ENCODE data around the gene ABRACL. TPM values are rescaled to one million over a fixed set of nuclear protein-coding genes. Genes with fewer than 3 reads are reported as not detected.

ABRACL gene
- total RNA-seq, 1 donor from 2014 or later, result 66.0 TPM

DNA sequence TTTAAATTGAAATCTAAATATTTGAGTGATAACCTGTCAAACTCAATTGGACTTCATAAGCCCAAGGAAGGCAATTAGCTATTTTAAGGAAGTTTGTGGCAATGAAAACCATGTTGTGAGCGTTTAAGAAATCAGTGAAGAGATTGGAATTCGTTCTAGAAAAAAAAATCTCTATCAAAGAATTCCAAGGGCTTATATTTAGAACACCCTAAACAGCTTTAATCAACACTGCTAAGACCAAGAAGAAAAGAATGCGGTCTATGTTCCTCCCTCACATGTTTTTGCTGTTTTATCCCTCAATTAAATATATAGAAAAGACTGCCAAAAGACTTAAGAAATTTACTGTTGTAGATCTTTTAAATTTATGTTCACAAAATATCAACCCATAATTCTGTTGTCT, 16.6 kb upstream of the ABRACL start:
- Histone ChIP-seq H2AFZ (ENCODE audit: low read depth, low read length) (no peak overlapping the region), H3K4me1 (ENCODE audit: insufficient read depth, low read length) (no peaks in the 10 kb centered on the region), H3K4me2 (ENCODE audit: low read length) (no peak overlapping the region), H3K9me3 (ENCODE audit: insufficient read depth, low read depth, low read length) (no peaks in the 10 kb centered on the region), H3K4me3 (ENCODE audit: insufficient read depth, low read depth, low read length) (no peak overlapping the region), H3K9ac (ENCODE audit: low read length) (no peak overlapping the region), H4K20me1 (ENCODE audit: insufficient read depth, low read length) (no peaks in the 10 kb centered on the region), H3K27me3 (ENCODE audit: insufficient read depth, low read length) (no peaks in the 10 kb centered on the region), H3K27ac (ENCODE audit: low read depth, low read length) (no peak overlapping the region), H3K36me3 (ENCODE audit: insufficient read depth, low read length) (no peaks in the 10 kb centered on the region), H3K79me2 (ENCODE audit: insufficient read depth, low read length) (no peaks in the 10 kb centered on the region)
- no peak overlapping the region for H3K4me3 Mint-ChIP-seq (ENCODE audit: unreplicated experiment)
- no peaks in the 10 kb centered on the region for H3K27me3 Mint-ChIP-seq (ENCODE audit: low read depth, unreplicated experiment)
- H3K27ac Mint-ChIP-seq (ENCODE audit: unreplicated experiment), result no peak overlapping the region
- H3K9me3 Mint-ChIP-seq (ENCODE audit: unreplicated experiment), result peaks cover 2% of the 10 kb centered on the region
- no peaks in the 10 kb centered on the region for H3K4me1 Mint-ChIP-seq (ENCODE audit: low read depth, unreplicated experiment)
- TF ChIP-seq, protein P1, sequence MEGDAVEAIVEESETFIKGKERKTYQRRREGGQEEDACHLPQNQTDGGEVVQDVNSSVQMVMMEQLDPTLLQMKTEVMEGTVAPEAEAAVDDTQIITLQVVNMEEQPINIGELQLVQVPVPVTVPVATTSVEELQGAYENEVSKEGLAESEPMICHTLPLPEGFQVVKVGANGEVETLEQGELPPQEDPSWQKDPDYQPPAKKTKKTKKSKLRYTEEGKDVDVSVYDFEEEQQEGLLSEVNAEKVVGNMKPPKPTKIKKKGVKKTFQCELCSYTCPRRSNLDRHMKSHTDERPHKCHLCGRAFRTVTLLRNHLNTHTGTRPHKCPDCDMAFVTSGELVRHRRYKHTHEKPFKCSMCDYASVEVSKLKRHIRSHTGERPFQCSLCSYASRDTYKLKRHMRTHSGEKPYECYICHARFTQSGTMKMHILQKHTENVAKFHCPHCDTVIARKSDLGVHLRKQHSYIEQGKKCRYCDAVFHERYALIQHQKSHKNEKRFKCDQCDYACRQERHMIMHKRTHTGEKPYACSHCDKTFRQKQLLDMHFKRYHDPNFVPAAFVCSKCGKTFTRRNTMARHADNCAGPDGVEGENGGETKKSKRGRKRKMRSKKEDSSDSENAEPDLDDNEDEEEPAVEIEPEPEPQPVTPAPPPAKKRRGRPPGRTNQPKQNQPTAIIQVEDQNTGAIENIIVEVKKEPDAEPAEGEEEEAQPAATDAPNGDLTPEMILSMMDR (IDR thresholded peaks at IDR 0.05; ENCODE audit: insufficient read depth, low read depth, low read length), result no peak
- TF ChIP-seq EZH2 (IDR thresholded peaks at IDR 0.05; ENCODE audit: insufficient read depth, low read length), result no peak
- FAIRE-seq, result no peak
- no peaks in the 10 kb centered on the region for H3K36me3 Mint-ChIP-seq (ENCODE audit: low read depth, unreplicated experiment)
- no peak for DNase-seq (ENCODE audit: low read depth)

GRCh38 chr6:139013185-139013800, 15.3 kb upstream of the ABRACL start:
- DNase-seq (ENCODE audit: low read depth), result no peak
- H2AFZ ChIP-seq (ENCODE audit: low read depth, low read length), result no peak overlapping the region
- H4K20me1 ChIP-seq (ENCODE audit: insufficient read depth, low read length), result no peaks in the 10 kb centered on the region
- no peak overlapping the region for H3K4me3 Mint-ChIP-seq (ENCODE audit: unreplicated experiment)
- no peaks in the 10 kb centered on the region for H3K4me1 Mint-ChIP-seq (ENCODE audit: low read depth, unreplicated experiment)
- no peak overlapping the region for H3K9ac ChIP-seq (ENCODE audit: low read length)
- H3K4me1 ChIP-seq (ENCODE audit: insufficient read depth, low read length), result no peaks in the 10 kb centered on the region
- H3K4me3 ChIP-seq (ENCODE audit: insufficient read depth, low read depth, low read length), result no peak overlapping the region
- no peak overlapping the region for H3K4me2 ChIP-seq (ENCODE audit: low read length)
- no peaks in the 10 kb centered on the region for H3K27me3 ChIP-seq (ENCODE audit: insufficient read depth, low read length)
- H3K27me3 Mint-ChIP-seq (ENCODE audit: low read depth, unreplicated experiment), result no peaks in the 10 kb centered on the region
- H3K27ac ChIP-seq (ENCODE audit: low read depth, low read length), result no peak overlapping the region
- H3K27ac Mint-ChIP-seq (ENCODE audit: unreplicated experiment), result no peak overlapping the region
- no peaks in the 10 kb centered on the region for H3K9me3 ChIP-seq (ENCODE audit: insufficient read depth, low read depth, low read length)
- H3K9me3 Mint-ChIP-seq (ENCODE audit: unreplicated experiment), result peaks cover 2% of the 10 kb centered on the region
- TF ChIP-seq, protein P1 (IDR thresholded peaks at IDR 0.05; ENCODE audit: insufficient read depth, low read depth, low read length), result no peak
- no peak for TF ChIP-seq EZH2 (IDR thresholded peaks at IDR 0.05; ENCODE audit: insufficient read depth, low read length)
- no peak for FAIRE-seq
- H3K36me3 ChIP-seq (ENCODE audit: insufficient read depth, low read length), result no peaks in the 10 kb centered on the region
- H3K79me2 ChIP-seq (ENCODE audit: insufficient read depth, low read length), result no peaks in the 10 kb centered on the region
- no peaks in the 10 kb centered on the region for H3K36me3 Mint-ChIP-seq (ENCODE audit: low read depth, unreplicated experiment)

DNA sequence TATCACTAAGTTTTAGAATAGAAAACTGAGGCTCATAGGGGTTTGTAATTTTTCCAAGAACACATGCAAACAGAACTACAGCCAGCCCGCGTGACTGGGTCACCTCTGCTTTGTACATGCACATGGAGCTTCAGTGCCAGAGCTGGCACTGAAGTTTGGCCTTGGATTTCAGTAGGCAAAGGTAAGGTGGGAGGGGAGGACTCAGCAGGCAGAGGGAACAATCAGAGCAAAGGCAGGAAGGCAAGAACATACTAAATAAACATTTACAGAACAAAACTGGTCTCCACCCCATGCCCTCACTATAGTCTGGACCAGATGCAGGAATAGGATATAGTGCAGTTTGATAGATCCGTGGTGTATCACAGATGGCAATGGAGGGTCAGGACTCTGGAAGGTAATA, 13.6 kb upstream of the ABRACL start:
- no peak overlapping the region for H3K27ac ChIP-seq (ENCODE audit: low read depth, low read length)
- H3K27ac Mint-ChIP-seq (ENCODE audit: unreplicated experiment), result no peak overlapping the region
- no peaks in the 10 kb centered on the region for H3K4me1 ChIP-seq (ENCODE audit: insufficient read depth, low read length)
- H3K4me3 ChIP-seq (ENCODE audit: insufficient read depth, low read depth, low read length), result no peak overlapping the region
- H3K9me3 Mint-ChIP-seq (ENCODE audit: unreplicated experiment), result no peaks in the 10 kb centered on the region
- H4K20me1 ChIP-seq (ENCODE audit: insufficient read depth, low read length), result no peaks in the 10 kb centered on the region
- no peaks in the 10 kb centered on the region for H3K36me3 Mint-ChIP-seq (ENCODE audit: low read depth, unreplicated experiment)
- no peaks in the 10 kb centered on the region for H3K79me2 ChIP-seq (ENCODE audit: insufficient read depth, low read length)
- H3K27me3 Mint-ChIP-seq (ENCODE audit: low read depth, unreplicated experiment), result no peaks in the 10 kb centered on the region
- no peak overlapping the region for H3K4me2 ChIP-seq (ENCODE audit: low read length)
- no peaks in the 10 kb centered on the region for H3K4me1 Mint-ChIP-seq (ENCODE audit: low read depth, unreplicated experiment)
- H3K27me3 ChIP-seq (ENCODE audit: insufficient read depth, low read length), result no peaks in the 10 kb centered on the region
- no peaks in the 10 kb centered on the region for H3K9me3 ChIP-seq (ENCODE audit: insufficient read depth, low read depth, low read length)
- TF ChIP-seq, protein P1 (IDR thresholded peaks at IDR 0.05; ENCODE audit: insufficient read depth, low read depth, low read length), result no peak
- TF ChIP-seq EZH2 (IDR thresholded peaks at IDR 0.05; ENCODE audit: insufficient read depth, low read length), result no peak
- FAIRE-seq (no peak), DNase-seq (ENCODE audit: low read depth) (no peak)
- no peaks in the 10 kb centered on the region for H3K36me3 ChIP-seq (ENCODE audit: insufficient read depth, low read length)
- H2AFZ ChIP-seq (ENCODE audit: low read depth, low read length), result no peak overlapping the region
- H3K4me3 Mint-ChIP-seq (ENCODE audit: unreplicated experiment), result no peak overlapping the region
- no peak overlapping the region for H3K9ac ChIP-seq (ENCODE audit: low read length)

Measured in astrocyte (in vitro differentiated cells and primary cell).